HG03439 (cell line): ENCODE measurements around the gene PYHIN1.

Experiments
- ATAC-seq: cut with Tn5 transposase; IDR thresholded peaks from one replicate; pipeline ENCODE4 v1.9.1; 2021; ENCODE audit warnings: mild to moderate bottlenecking, moderate library complexity; ENCODE audit not compliant: unreplicated experiment

The PYHIN1 gene

DNA sequence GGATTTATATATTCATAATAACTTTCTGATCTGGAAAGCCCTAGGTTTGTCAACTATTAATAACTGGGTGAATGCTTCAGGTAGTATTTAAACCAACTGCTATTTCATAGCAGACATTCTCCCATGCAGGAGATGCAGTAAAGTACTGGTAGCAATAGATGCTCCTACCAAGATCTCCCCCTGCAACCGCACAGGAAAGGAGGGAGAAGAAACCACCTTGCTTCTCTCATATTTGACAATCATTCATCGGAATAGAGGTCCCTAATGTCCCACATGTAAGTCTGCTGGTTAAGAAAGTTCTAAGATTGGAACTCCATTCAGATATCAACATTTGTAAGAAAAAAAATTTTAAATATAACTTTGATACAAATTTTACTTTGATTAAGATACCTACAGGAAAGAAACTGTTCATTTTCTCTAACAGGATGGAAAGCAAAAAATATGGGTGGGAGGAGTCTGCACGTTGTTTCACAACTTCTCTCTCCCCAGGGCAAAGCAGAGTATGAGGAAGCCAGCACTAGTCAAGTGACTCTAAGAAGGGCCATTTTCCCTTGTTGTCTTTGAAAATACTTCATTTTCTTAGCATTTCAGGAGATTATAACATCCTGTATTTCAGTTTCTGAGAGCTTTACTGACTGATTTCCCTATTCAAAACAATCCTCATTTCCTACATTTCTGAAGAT lies at the start of gene PYHIN1:
PYHIN1 (plus strand) TSS at position 498 of the 683 bp plus-strand sequence. CDS start 5,359 bp downstream, outside the sequence.
- ATAC-seq: no peak

DNA sequence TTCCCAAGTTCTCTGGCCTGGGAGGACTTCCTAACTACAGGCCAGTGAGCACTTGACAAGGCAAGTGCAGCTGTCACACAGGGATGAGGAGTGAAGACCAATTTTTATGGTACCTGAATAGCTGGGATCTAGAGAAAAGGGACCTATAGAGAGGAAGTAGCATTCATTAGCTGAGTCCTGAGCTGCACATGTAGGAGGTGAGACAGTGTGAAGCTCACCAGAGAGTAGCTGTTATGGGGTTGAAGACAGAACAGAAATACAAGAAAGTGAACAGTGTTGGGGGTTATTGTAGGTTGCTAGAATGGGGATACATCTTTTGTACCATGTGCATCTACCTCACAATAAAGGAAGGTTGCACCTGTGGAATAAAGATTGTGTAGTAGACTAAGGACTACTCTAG lies 37.7 kb upstream of the PYHIN1 start:
- ATAC-seq: no peak

- no peak for ATAC-seq
These were observed 32.6 kb upstream of the PYHIN1 start for GRCh38 chr1:158898722-158899121.

- no peak for ATAC-seq
These were observed 29.7 kb upstream of the PYHIN1 start for GRCh38 chr1:158901623-158902022.

DNA sequence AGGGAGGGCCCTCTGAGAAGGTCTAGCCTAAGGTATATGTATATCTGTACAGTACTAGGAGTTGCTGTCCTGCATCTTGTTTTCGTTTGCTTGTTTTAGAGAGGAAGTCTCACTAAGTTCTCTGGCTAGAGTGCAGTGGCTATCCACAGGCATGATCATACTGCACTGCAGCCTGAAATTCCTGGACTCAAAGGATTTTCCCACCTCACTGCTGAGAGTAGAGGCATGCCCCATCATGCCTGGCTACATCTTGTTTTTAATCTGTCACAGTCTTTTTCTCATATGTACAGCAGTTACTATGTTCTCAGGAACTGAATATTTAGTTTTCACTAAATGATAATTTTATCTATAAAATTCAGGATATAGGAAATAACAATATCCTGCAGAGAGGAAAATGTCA lies 15.3 kb upstream of the PYHIN1 start:
- no peak for ATAC-seq

DNA sequence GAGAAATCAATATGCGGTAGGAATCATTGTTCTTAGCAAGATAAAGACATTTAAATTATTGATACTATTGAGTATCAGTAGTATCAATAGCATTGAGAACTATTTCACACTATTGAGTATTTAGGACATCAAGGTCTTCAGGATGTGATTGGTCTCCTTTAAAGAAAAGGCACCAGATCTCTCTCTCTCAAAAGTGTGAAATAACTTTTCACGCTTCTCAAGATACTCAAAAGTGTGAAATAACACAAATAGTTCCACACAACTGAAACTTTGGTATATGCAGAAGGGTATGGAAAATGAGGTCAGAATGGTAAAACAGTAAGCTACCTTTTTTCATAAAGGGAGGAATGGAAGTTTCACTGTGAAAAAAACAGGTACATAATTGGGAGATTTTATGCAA lies 6.7 kb upstream of the PYHIN1 start:
- no peak for ATAC-seq

GRCh38 chr1:158930504-158930903 lies 848 bp upstream of the PYHIN1 start:
- no peak for ATAC-seq

DNA sequence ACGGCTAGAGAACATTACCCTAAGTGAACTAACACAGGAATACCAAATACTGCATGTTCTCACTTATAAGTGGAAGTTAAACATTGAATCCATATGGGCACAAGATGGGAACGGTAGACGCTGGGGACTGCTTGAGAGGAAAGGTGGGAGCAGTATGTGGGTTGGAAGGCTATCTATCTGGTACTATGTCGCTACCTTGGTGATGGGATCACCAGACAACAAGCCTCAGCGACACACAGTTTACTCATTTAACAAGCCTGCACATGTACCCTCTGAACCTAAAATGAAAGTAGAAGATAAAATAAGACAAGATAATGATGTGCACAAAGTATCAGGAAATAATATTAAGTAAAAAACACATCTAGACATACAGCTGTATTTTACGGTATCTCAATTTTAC lies 819 bp downstream of the PYHIN1 start:
- ATAC-seq: peak; percentile 47

DNA sequence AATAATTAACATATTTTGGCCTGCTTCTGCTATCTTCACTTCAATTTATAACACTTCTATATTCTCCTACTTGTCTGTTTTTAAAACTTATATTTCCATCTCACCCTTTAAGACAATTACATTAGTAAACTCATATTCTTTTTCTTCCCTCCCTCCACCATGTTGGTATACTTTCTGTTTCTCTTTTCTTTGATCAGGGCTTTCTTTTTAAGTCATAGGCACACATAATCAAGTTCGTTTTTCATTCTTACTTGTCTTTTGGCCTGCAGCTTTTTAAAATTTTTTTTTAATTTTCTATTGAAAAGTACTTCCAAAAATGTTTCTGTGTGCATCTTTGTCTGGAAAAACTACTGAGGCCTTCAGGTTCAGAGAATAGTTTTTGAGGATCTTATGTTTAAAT lies 2.3 kb downstream of the PYHIN1 start:
- ATAC-seq: no peak

DNA sequence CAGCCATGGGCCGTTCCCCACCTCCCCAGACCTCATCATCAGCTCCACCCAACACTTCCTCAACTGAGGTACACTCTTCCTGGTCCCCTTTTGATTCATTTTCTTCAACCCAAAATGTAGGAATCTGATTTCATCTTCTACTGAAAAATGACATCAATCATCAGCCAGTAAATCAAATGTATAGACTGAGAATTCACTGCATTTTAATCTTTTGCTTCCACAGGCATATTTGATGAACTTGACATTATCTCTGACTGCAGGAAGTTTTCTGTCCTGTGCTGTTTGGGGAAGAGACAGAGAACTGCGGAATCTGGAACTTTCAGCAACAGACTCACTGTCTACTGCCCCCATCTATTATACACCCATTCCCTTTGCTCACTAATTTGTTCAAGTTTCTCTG lies 7.8 kb downstream of the PYHIN1 start:
- no peak for ATAC-seq

- no peak for ATAC-seq
These were observed 10.0 kb downstream of the PYHIN1 start for GRCh38 chr1:158941317-158941716.

GRCh38 chr1:158942490-158942889 lies 11.1 kb downstream of the PYHIN1 start:
- no peak for ATAC-seq

DNA sequence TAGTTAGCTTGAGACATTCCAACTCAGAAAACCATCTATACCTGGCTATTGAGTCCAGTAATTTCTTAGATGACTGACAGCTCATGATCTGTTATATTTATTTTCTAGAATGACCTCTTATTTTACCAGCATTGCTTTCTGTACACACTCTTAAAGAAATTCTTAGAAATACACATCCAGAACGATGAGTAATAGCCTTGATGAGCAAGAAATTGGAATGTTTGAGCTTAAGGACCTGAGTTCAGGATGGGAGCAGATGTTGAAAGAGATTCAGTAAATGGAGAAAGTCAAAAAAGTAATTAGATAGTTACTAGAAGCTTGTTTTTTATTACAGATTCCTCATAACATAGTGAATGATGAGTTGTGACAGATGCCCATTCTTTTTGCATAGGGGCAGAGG lies 11.7 kb downstream of the PYHIN1 start:
- ATAC-seq: no peak

DNA sequence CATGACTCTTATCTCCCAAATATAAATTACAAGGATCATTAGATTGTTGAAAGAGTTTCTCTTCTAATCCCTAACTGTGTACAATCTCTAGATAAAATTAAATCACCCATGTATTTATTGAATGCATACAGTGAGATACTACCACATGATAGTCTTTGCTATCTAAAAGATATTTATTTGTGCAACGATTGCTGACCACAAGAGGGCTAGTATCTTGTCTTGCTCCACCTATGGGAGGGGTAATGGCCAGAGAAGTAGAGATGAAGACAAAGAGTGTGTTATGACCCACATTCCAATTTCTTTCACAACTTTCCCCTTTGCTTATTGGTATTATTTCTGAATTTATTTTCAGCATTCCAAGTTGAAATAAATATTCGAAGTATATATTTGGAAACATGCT lies 13.7 kb downstream of the PYHIN1 start:
- ATAC-seq: no peak

DNA sequence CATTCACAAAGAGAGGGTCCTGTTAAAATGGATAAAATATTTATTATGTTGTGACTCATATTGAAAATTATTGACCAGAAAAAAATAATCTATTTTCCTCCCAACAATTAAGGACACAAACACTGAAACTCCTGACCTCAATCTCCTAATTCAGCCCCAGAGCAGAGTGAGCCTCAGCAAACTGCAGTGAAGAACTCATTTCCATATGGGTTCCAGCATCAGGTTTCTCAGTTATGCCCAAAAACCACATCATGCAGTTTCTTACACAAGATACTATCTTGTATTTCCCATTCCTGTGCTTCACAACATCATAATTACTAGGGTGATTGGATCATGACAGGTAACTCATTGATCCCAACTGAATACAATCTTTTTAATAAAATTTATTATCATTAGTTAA lies 15.4 kb downstream of the PYHIN1 start:
- no peak for ATAC-seq

DNA sequence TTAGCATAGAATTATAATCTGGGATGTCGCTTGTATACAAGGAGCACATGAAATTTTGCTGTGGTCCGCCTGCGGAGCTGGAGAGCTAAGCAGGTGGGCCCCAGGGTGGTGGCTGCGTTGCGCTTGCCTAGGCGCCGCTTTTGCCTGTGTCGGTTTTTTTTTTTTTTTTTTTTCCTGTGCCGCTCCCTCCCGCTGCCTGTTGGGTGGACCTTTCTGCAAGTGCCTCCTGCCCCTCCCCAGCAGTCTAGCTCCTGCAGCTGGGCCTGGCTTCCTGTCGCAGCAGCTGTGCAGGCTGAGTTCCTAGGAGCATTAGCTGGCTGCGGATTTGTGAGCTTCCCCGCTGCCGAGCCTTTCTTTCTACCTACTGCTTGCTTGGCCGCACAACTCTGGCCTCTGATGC lies 20.6 kb downstream of the PYHIN1 start:
- no peak for ATAC-seq

GRCh38 chr1:158952416-158952815 lies 21.1 kb downstream of the PYHIN1 start:
- ATAC-seq: no peak

DNA sequence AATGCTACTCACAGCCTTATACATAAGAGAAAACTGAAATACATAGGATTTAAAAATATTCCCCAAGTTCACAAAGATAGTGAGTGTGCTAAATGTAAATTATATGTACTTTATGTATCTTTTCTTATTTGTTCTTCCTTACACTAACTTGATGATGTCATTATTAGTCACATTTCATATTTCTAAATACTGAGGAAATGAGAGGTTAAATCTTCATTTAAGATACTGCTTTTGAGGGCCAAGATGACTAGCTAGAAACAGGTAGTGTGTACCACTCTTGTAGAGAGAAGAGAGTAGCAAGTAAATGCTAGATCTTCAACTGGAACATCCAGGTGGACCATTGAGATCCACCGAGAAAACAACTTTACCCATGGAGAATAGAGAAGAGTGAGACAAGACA lies 29.8 kb downstream of the PYHIN1 start:
- no peak for ATAC-seq

DNA sequence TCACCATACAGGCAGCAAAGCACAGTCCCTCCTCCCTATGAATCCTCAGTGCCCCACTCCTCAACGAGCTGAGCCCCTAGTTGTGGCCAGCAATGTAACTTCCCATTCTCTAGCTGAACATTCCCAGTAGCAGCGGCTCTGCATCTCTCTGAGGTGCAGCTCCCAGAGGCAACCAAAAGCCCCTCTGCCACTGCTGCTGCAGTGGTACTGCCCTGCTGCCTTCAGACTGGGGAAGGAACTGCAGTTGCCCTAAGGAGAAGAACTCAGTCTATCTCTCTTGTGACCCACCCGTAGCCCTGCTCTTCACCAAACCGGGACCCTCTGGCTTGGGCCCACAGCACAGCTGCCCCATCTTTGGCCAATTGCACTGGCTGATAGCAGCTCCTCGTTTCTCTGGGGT lies 31.6 kb downstream of the PYHIN1 start:
- no peak for ATAC-seq

DNA sequence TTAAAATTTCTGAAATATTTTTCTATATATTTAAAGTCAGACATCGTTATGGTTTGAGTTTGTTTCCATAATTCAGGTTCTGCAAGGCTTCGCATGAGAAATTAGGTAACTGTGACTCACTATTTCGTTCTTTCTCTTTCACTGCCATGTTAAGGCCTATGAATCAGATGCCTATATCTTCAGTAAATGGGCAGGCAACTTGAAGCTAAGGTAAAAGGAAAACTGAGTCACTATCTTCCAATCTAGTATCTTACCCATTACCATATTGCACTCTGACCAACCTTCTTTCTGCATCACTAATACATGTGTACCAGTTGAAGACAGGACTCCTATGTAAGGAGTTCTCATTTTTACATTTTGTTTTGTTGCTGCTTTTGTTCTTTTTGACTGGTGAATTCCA lies 37.8 kb downstream of the PYHIN1 start:
- no peak for ATAC-seq

DNA sequence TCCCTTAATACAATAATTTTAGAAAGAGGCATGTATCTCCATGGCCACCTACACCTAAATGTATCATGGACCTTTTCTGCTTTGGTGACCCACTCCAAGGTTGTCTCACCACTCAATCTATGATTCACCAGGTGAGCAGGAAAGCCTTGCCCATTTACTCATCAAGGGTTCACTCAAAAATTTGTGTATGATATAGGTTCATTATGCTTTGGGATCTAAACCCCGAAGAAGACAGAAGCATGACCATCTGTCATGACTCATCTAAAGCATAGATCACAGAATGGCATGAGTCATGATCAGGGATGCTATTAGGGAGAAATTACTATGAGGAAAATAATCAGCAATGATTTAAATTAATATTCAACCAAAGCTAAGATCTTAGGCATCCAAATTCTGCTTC lies 38.5 kb downstream of the PYHIN1 start:
- ATAC-seq: no peak

DNA sequence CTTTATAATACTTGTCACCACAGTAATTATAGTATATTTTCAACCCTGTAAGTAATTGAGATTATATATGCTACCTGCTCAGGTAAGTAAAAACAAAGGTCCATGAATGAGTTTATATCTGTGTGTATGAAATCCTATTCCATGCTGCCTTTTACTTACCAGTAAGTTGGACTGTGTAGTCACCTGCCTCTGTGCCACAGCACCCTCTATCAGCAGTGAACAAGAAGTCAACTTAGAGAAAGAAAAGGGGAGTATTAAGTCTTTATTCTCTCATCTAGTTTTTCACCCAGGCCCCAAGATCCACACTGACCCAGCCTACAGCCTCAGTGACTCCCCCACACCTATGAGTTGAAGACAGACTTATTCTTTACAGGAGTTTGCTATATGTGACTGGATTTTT lies 41.5 kb downstream of the PYHIN1 start:
- no peak for ATAC-seq

DNA sequence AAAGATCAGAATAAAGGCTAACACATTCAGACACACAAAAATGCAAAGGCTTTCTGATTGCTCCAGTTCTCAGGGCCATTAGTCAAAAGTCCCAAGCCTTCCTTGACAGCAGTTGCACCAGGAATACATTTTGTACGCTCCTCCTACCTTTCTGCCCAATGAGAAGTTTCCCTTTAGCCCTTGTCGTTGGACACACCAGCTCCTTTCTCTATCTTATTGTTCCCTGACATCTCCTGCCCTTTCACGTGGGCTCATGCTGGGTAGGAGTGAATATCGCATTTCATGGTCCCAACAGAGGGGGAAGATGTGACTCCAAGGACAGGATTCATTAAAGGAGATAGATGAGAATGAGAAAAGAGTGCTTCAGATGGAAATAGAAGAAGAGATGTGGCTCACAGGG lies 44.9 kb downstream of the PYHIN1 start:
- ATAC-seq: no peak
